HG02623 (cell line): Measurements from ENCODE around the gene KLC1.
"Not testable (repeated sequence)": the region's sequence is repeated elsewhere in the genome, so short reads cannot be mapped to it uniquely, and the experiment has no call there.

Experiments
- ATAC-seq: cut with Tn5 transposase; IDR thresholded peaks from one replicate; pipeline ENCODE4 v1.9.1; 2021; ENCODE audit warnings: moderate library complexity; ENCODE audit not compliant: unreplicated experiment

The KLC1 gene

DNA sequence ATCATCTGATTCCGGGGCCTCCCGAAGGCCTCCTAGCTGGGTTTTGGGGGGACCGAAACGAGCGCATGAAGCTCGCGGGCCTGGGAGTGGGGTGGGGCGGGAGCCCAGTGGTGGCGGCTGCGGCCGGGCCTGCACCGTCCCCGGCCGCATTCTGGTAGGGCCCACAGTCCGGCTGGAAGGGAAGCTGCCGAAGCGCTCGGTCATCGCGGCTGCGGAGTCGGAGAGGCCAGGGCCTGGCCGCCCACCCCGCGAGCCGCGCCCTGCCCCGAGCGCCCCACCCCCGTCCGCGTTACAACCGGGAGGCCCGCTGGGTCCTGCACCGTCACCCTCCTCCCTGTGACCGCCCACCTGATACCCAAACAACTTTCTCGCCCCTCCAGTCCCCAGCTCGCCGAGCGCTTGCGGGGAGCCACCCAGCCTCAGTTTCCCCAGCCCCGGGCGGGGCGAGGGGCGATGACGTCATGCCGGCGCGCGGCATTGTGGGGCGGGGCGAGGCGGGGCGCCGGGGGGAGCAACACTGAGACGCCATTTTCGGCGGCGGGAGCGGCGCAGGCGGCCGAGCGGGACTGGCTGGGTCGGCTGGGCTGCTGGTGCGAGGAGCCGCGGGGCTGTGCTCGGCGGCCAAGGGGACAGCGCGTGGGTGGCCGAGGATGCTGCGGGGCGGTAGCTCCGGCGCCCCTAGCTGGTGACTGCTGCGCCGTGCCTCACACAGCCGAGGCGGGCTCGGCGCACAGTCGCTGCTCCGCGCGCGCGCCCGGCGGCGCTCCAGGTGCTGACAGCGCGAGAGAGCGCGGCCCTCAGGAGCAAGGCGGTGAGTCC is at the start of gene KLC1:
TSS of gene KLC1 (plus strand) at position 528 of the 819 bp plus-strand sequence. CDS start 25,354 bp downstream, outside the sequence.
- ATAC-seq = peak; percentile 55

DNA sequence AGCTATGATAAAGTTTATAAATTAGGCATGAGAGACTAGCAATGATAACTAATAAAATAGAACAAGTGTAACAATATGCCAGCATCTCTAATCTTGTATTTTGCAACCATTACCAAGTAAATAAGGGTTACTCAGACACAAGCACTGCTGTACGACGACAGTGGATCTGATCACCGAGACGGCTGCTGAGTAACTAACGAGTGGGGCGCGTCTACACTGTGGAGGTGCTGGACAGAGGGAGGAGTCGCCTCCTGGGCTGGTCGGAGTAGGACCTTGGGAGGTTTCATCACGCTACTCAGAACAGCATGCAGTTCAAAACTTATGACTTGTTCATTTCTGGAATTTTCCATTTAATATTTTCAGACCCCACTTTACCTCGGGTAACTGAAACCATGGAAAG is 47.8 kb upstream of the KLC1 start:
- ATAC-seq = no peak

DNA sequence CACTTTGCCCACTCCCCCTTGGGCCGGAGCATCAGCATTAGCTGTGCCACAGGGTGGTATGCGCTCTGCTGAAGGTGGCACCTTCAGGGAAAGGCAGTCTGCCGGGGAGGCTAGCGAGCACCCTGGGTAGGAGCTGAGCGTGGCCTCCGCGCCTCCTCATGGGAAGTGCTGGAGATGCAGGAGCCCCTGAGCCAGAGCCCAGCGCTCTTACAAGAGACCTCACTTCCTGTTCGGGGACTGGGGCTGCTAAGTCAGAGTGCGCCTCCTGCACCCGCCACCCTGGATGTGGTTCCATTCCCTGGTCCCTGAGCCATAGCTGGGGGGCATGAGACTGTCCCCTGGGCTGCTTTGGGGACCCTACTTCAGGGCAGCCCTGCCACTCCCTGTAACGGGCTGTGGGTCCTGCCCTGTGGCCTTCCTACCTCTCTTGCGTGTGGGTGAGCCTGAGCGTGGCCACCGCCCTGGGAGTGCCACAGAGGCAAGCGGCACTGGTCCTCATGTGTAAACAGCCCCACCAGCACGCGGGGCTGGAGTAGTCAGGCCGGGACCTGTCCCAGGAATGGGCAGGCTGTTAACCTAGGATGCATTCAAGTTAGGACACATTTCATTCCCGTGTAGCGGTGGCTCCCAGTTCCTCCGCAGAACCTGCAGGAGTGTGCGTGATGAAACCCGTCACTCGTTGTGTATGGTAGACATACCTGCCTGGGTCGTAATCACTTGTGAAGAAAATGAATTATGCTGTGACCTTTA is 46.9 kb upstream of the KLC1 start:
- no peak for ATAC-seq

GRCh38 chr14:103584326-103584915 is 44.6 kb upstream of the KLC1 start:
- no peak for ATAC-seq

GRCh38 chr14:103593577-103593976 is 35.4 kb upstream of the KLC1 start:
- ATAC-seq = peak; percentile 50

DNA sequence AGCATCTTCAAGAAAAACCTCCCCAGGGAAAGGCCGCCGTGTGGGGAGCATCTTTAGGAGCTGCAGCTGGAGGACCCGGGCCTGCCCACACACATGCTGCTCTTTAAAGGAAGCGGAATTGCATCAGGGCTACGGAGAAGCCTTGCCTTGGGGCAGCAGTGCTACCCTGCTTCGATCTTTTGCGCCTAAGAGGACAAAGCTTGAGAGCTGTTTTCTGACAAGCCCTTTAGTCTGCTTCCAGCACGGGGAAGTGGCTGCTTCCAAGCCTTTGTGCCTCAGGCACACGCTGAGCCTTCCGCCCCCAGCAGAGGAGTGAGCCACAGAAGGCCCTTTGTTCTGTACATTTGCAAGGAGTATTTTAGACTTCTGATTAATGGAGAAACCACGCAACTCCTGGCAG is 34.7 kb upstream of the KLC1 start:
- ATAC-seq = no peak

GRCh38 chr14:103597623-103598377 is 31.2 kb upstream of the KLC1 start:
- no peak for ATAC-seq

DNA sequence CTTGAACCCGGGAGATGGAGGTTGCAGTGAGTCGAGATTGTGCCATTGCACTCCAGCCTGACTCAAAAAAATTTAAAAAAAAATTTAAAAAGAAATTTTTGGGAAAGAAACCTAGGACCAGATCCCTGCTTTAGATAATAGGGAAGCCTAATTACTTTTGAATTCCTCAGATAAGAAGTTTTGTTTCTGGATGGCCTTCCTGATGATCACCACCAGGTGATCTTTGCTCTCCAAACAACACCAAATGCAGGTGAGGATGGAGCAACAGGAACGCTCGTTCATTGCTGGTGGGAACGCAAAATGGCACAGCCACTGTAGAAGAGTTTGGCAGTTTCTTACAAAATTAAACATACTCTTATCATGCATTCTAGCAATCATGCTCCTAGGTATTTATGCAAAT is 28.5 kb upstream of the KLC1 start:
- no peak for ATAC-seq

DNA sequence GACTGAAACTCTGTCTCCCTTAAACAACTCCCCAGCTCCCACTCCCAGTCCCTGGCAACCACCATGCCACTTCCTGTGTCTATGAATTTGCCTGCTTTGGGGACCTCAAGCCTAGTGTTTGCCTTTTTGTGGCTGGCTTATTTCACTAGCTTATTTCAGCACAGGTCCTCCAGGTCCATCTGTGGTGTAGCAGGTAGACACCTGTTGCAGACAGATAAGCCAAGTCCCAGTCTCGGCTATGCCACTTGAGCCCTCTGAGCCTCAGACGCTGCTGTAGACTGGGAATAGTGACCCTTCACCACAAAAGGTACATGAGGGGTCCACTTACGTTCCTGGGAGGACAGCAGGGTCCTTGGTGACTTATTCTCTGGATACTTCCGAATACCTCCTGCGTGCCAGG is 24.4 kb upstream of the KLC1 start:
- no peak for ATAC-seq

DNA sequence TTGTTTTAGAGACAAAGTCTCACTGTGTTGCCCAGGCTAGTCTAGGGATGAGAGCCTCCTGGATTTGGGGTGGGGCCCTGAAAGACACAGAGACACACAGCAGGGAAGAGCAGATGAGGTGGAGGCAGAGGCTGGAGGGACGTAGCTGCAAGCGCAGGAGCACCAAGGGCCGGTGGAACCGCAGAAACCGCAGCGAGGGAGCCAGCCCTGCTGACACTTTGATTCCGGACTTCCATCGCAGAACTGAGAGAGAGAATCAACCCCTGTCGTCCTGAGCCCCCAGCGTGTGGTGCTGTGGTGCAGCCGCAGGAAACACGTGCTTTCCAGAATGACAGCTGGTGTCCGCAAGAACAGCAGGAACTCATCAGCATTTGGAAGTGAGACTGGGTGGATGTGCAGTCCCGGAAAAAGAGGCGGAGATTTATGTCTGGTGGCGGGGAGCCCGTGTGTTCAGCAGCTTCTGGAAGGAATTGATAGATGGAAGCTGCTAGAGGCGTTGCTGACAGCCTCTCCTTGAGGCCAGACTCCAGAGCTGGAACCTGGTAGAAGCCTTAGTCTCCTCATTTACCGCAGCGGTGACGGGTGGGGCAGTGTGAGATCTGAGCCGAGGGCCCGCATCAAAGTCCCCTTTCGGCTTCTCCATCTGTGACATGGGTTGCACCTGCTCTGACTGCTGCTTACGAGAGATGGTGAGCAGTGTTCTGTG is 21.9 kb upstream of the KLC1 start:
- ATAC-seq = peak; percentile 43

- ATAC-seq = no peak
Observed at GRCh38 chr14:103607822-103608221, 21.2 kb upstream of the KLC1 start.

GRCh38 chr14:103609081-103609480 is 19.9 kb upstream of the KLC1 start:
- not testable (repeated sequence) for ATAC-seq

GRCh38 chr14:103611215-103611614 is 17.8 kb upstream of the KLC1 start:
- ATAC-seq = no peak

GRCh38 chr14:103613517-103613916 is 15.5 kb upstream of the KLC1 start:
- no peak for ATAC-seq

- ATAC-seq = no peak
Observed at GRCh38 chr14:103616635-103617300, 12.2 kb upstream of the KLC1 start.

DNA sequence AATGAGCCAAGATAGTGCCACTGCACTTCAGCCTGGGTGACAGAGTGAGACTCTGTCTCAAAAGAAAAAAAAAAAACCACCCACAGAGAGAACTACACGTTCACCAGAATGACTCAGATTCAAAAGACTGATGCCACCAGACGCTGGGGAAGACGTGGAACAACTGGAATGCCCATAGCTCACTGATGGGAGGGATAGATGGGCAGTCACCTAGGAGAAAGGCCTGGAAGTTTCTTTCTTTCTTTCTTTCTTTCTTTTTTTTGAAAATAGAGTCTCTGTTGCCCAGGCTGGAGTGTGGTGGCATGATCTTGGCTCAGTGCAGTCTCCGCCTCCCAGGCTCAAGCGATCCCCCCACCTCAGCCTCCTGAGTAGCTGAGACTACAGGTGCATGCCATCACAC is 10.0 kb upstream of the KLC1 start:
- ATAC-seq = no peak

DNA sequence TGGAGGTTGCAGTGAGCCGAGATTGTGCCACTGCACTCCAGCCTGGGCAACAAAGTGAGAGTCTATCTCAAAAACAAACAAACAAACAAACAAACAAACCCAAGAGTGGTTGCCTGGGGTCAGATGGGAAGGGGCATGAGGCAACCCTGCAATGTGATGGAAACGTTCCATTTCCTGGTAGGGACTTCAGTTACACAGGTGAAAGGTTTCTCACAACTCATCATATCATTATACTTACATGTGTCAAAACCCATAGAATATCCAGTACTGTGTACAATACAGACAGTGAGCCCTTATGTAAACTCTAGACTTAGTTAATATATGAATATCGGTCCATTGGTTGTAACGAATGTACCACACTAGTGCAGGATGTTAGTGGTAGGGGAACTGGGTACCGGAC is 7.2 kb upstream of the KLC1 start:
- no peak for ATAC-seq

- ATAC-seq = no peak
Observed at GRCh38 chr14:103623308-103623707, 5.7 kb upstream of the KLC1 start.

- no peak for ATAC-seq
Observed at GRCh38 chr14:103623883-103624482, 5.0 kb upstream of the KLC1 start.

GRCh38 chr14:103624860-103625259 is 4.2 kb upstream of the KLC1 start:
- no peak for ATAC-seq
